Osteocyte (in vitro differentiated cells): Measurements from ENCODE around the gene LHX3. TPM values are rescaled to one million over a fixed set of nuclear protein-coding genes. Genes with fewer than 3 reads are reported as not detected.

ENCODE experiments used
- DNase-seq: peaks from one replicate; pipeline ENCODE4 v3.0.0; 2021; ENCODE audit warnings: mixed read lengths; ENCODE audit not compliant: unreplicated experiment; ENCODE audit errors: extremely low spot score
- H3K27ac Mint-ChIP-seq: one replicate; pipeline ENCODE4 v1.8.0; 2021; ENCODE audit warnings: mild to moderate bottlenecking, mixed read lengths; ENCODE audit not compliant: unreplicated experiment
- H3K27me3 Mint-ChIP-seq: one replicate; pipeline ENCODE4 v1.8.0; 2021; ENCODE audit warnings: mixed read lengths; ENCODE audit not compliant: unreplicated experiment
- H3K36me3 Mint-ChIP-seq: one replicate; pipeline ENCODE4 v1.8.0; 2021; ENCODE audit warnings: mixed read lengths; ENCODE audit not compliant: unreplicated experiment
- H3K4me1 Mint-ChIP-seq: one replicate; pipeline ENCODE4 v1.8.0; 2021; ENCODE audit warnings: mixed read lengths; ENCODE audit not compliant: unreplicated experiment
- H3K4me3 Mint-ChIP-seq: one replicate; pipeline ENCODE4 v1.8.0; 2021; ENCODE audit warnings: mild to moderate bottlenecking, moderate library complexity, mixed read lengths; ENCODE audit not compliant: unreplicated experiment
- H3K9me3 Mint-ChIP-seq: one replicate; pipeline ENCODE4 v1.8.0; 2021; ENCODE audit warnings: mixed read lengths; ENCODE audit not compliant: unreplicated experiment
- CTCF ChIP-seq: fragments of 200-600 bp; sonication (generic); IDR thresholded peaks from 2 replicates; pipeline ENCODE4 v1.5.0; 2021; ENCODE audit warnings: antibody characterized with exemption, mild to moderate bottlenecking, moderate library complexity
- total RNA-seq: library from RNA; stranded (reverse); gene quantifications from 2 replicates; pipeline ENCODE4 v1.2.1, GENCODE V29; 2021

LHX3 gene
- total RNA-seq, 1 donor from 2014 or later = not detected

- no peaks in the 10 kb centered on the region for H3K36me3 Mint-ChIP-seq
- no peak overlapping the region for H3K4me3 Mint-ChIP-seq
- no peaks in the 10 kb centered on the region for H3K27me3 Mint-ChIP-seq
- H3K4me1 Mint-ChIP-seq = peaks cover 22% of the 10 kb centered on the region
- no peak overlapping the region for H3K27ac Mint-ChIP-seq
- no peaks in the 10 kb centered on the region for H3K9me3 Mint-ChIP-seq
- no peak for DNase-seq
- TF ChIP-seq CTCF = no peak
Measured at GRCh38 chr9:136241542-136241941, 36.6 kb upstream of the LHX3 start.

- DNase-seq = no peak
- H3K4me1 Mint-ChIP-seq = peaks cover 21% of the 10 kb centered on the region
- no peaks in the 10 kb centered on the region for H3K36me3 Mint-ChIP-seq
- no peak for TF ChIP-seq CTCF
- no peaks in the 10 kb centered on the region for H3K9me3 Mint-ChIP-seq
- H3K27ac Mint-ChIP-seq = no peak overlapping the region
- no peaks in the 10 kb centered on the region for H3K27me3 Mint-ChIP-seq
- no peak overlapping the region for H3K4me3 Mint-ChIP-seq
Measured at GRCh38 chr9:136240941-136241340, 36.0 kb upstream of the LHX3 start.

GRCh38 chr9:136239983-136240330, 35.0 kb upstream of the LHX3 start:
- H3K36me3 Mint-ChIP-seq = peaks cover 2% of the 10 kb centered on the region
- TF ChIP-seq CTCF = no peak
- no peak overlapping the region for H3K27ac Mint-ChIP-seq
- H3K4me1 Mint-ChIP-seq = peaks cover 18% of the 10 kb centered on the region
- DNase-seq = no peak
- no peaks in the 10 kb centered on the region for H3K27me3 Mint-ChIP-seq
- H3K4me3 Mint-ChIP-seq = no peak overlapping the region
- no peaks in the 10 kb centered on the region for H3K9me3 Mint-ChIP-seq

GRCh38 chr9:136239135-136239982, 34.4 kb upstream of the LHX3 start:
- Mint-ChIP-seq H3K4me3 (no peak overlapping the region), H3K9me3 (no peaks in the 10 kb centered on the region), H3K27me3 (no peaks in the 10 kb centered on the region), H3K36me3 (peaks cover 2% of the 10 kb centered on the region), H3K4me1 (peaks cover 12% of the 10 kb centered on the region), H3K27ac (no peak overlapping the region)
- no peak for DNase-seq
- no peak for TF ChIP-seq CTCF

GRCh38 chr9:136238342-136238732, 33.4 kb upstream of the LHX3 start:
- no peak for TF ChIP-seq CTCF
- DNase-seq = no peak
- no peak overlapping the region for H3K27ac Mint-ChIP-seq

More at GRCh38 chr9:136238342-136238732, 33.4 kb upstream of the LHX3 start:
- Mint-ChIP-seq H3K4me3 (no peak overlapping the region), H3K4me1 (peaks cover 3% of the 10 kb centered on the region), H3K27me3 (no peaks in the 10 kb centered on the region), H3K36me3 (peaks cover 2% of the 10 kb centered on the region), H3K9me3 (no peaks in the 10 kb centered on the region)
